GM06990 (cell line): ENCODE data around the gene B3GNT2.

Experiments
- DNase-seq: peaks from one replicate; pipeline ENCODE4 v3.0.0-alpha.2; 2011; ENCODE audit not compliant: insufficient read length; ENCODE audit errors: extremely low read depth
- H3K27me3 ChIP-seq: replicated peaks from 2 replicates; pipeline ENCODE4 v1.6.0; 2011; ENCODE audit warnings: low read length; ENCODE audit not compliant: control insufficient read depth, insufficient read depth
- H3K36me3 ChIP-seq: 2 replicates; pipeline ENCODE4 v1.5.1; 2011; ENCODE audit warnings: low read length; ENCODE audit not compliant: control insufficient read depth, insufficient read depth
- H3K4me3 ChIP-seq: replicated peaks from 2 replicates; pipeline ENCODE4 v1.5.1; 2011; ENCODE audit warnings: low read depth, mild to moderate bottlenecking, control low read depth, low read length
- TF ChIP-seq, protein P1 (sequence below): IDR thresholded peaks from 2 replicates; pipeline ENCODE4 v1.5.1; 2011; ENCODE audit warnings: low read length, control low read depth, mild to moderate bottlenecking, inconsistent platforms; ENCODE audit not compliant: insufficient read depth, poor library complexity, severe bottlenecking

B3GNT2 gene

DNA sequence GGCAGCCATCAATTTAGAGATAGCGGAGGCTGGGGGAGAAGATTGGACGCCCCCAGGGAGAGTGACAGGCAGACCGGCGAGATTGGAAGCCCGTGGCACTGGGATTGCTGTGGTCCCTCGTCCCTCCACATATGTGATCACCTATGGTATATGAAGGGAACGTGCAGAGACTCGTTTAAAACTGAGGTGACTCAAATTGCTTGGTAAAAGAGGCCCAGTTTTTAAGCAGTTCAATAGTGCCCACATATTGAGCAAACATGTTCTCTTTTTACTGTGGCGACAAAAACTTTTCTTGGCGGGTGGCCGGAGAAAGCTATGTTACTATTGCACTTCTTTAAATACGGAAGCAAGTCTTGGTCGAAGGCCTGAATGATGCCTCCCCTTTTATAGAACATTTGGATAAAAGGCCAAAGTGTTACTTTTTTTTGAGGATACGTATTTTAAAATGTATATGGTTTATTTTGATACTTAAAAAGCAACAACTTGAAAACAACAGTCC is 9.1 kb downstream of the B3GNT2 start:
- no peak for DNase-seq
- TF ChIP-seq, protein P1, sequence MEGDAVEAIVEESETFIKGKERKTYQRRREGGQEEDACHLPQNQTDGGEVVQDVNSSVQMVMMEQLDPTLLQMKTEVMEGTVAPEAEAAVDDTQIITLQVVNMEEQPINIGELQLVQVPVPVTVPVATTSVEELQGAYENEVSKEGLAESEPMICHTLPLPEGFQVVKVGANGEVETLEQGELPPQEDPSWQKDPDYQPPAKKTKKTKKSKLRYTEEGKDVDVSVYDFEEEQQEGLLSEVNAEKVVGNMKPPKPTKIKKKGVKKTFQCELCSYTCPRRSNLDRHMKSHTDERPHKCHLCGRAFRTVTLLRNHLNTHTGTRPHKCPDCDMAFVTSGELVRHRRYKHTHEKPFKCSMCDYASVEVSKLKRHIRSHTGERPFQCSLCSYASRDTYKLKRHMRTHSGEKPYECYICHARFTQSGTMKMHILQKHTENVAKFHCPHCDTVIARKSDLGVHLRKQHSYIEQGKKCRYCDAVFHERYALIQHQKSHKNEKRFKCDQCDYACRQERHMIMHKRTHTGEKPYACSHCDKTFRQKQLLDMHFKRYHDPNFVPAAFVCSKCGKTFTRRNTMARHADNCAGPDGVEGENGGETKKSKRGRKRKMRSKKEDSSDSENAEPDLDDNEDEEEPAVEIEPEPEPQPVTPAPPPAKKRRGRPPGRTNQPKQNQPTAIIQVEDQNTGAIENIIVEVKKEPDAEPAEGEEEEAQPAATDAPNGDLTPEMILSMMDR = no peak
- no peak overlapping the region for H3K4me3 ChIP-seq
- H3K36me3 ChIP-seq = peaks cover 8% of the 10 kb centered on the region
- H3K27me3 ChIP-seq = no peaks in the 10 kb centered on the region

DNA sequence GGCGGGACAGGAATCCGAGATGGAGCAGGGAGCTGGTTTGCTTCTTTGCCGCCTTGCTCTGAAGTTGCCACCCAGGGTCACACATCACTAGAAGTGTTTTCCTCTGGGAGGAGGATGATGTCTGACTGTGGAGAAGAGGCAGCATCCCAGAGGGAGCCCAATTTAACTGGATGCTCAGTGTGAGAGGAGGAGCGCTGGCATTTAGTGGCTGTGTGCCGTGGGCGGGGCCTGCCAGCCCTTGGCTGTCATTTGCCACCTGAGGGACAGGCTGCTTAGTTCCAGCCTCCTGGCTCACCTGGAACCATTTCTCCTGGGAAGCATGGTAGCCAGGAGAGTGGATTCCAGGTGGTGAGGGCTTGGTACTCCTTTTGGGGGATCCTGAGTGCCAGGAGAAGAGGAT is 9.6 kb downstream of the B3GNT2 start:
- TF ChIP-seq, protein P1 = no peak
- no peak overlapping the region for H3K4me3 ChIP-seq
- H3K36me3 ChIP-seq = peaks cover 8% of the 10 kb centered on the region
- H3K27me3 ChIP-seq = no peaks in the 10 kb centered on the region
- no peak for DNase-seq

GRCh38 chr2:62206024-62206423 is 10.1 kb downstream of the B3GNT2 start:
- H3K36me3 ChIP-seq = peaks cover 8% of the 10 kb centered on the region
- H3K27me3 ChIP-seq = no peaks in the 10 kb centered on the region
- TF ChIP-seq, protein P1 = no peak
- no peak overlapping the region for H3K4me3 ChIP-seq
- DNase-seq = no peak

- TF ChIP-seq, protein P1 = no peak
- DNase-seq = no peak
- no peaks in the 10 kb centered on the region for H3K27me3 ChIP-seq
- peaks cover 15% of the 10 kb centered on the region for H3K36me3 ChIP-seq
- H3K4me3 ChIP-seq = no peak overlapping the region
Observed at GRCh38 chr2:62207491-62207890, 11.6 kb downstream of the B3GNT2 start.

DNA sequence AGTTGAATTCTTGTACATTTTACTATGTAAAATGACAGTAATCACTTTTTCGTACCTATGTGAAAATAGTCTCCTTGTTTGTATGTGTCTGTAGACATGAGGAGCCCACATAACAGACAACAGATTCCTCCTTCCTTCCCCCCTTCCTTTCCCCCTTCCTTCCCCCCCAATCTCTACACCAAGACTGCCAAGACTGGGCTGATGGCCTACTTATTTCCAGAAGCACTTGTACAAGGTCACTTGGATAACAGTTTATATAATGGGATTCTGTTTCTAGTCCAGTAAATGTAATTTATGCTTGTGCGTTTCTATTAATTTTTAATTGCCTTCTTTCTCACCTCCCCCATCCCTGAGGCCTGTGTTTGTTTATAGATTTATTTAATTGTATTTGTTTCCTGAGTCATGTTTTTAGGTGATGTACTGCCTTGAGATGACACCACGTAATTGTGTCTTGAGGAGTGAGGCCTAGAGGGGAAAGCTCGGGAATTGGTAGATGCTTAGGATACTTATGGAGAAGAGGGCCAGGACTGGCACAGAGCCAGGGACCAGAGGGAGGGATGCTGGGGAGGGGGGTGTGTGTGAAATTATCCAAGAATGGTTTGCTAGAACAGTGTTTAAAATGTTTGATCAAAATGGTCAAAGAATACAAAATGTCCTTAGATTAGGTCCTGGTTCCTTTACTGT is 12.3 kb downstream of the B3GNT2 start:
- Histone ChIP-seq H3K4me3 (no peak overlapping the region), H3K27me3 (no peaks in the 10 kb centered on the region), H3K36me3 (peaks cover 17% of the 10 kb centered on the region)
- DNase-seq = no peak
- TF ChIP-seq, protein P1 = no peak
